Panc1 (cell line): ENCODE measurements around the gene MAP3K15. TPM values are rescaled to one million over a fixed set of nuclear protein-coding genes. Genes with fewer than 3 reads are reported as not detected.

Experiments used
- ATAC-seq: fragments of 200-7000 bp; cut with Tn5 transposase; 2 replicates; pipeline ENCODE4 v1.9.1; 2020; ENCODE audit warnings: mild to moderate bottlenecking, moderate library complexity
- BruUV-seq: library from RNA; stranded (reverse); fragments of 400-500 nt; replicated peaks from 2 replicates; lab custom pipeline; 2021; lab: Mats Ljungman, UMichigan
- CTCF ChIA-PET: fragments of 300-600 bp; sonication (Branson Sonifier 250); formaldehyde crosslinking; loops from one replicate; lab custom pipeline; 2022; ENCODE audit warnings: antibody characterized with exemption; lab: Charles Lee
- POLR2A ChIA-PET: fragments of 300-600 bp; sonication (Branson Sonifier 250); formaldehyde crosslinking; loops from one replicate; lab custom pipeline; 2022; ENCODE audit warnings: antibody characterized with exemption; lab: Charles Lee
- DNase-seq: peaks from one replicate; pipeline ENCODE4 v3.0.0-alpha.2; 2010; ENCODE audit warnings: low read depth, low spot score
- H3K27ac ChIP-seq: 2 replicates; pipeline ENCODE4 v1.5.1; 2011; ENCODE audit warnings: mild to moderate bottlenecking, low read length, inconsistent platforms
- H3K27me3 ChIP-seq: fragments of 200-500 bp; sonication (Bioruptor generic); 2 replicates; pipeline ENCODE4 v1.6.0; 2014; ENCODE audit warnings: low read length, inconsistent platforms; ENCODE audit not compliant: control insufficient read depth, insufficient read depth
- H3K36me3 ChIP-seq: fragments of 200-500 bp; sonication (Bioruptor generic); 2 replicates; pipeline ENCODE4 v1.5.1; 2014; ENCODE audit warnings: inconsistent platforms, mild to moderate bottlenecking, low read length, moderate library complexity; ENCODE audit not compliant: control insufficient read depth, insufficient read depth
- H3K4me1 ChIP-seq: 2 replicates; pipeline ENCODE4 v1.5.1; 2011; ENCODE audit warnings: inconsistent platforms, mild to moderate bottlenecking, low read length, moderate library complexity; ENCODE audit not compliant: control insufficient read depth, insufficient read depth
- H3K4me3 ChIP-seq, 2 experiments: 2 replicates each; pipeline ENCODE4 v1.5.1; 2011 to 2012; ENCODE audit warnings: low read depth in 2 of 2, low read length in 2 of 2, mild to moderate bottlenecking in 2 of 2, inconsistent platforms in 1 of 2, moderate library complexity in 1 of 2
- H3K9me3 ChIP-seq: fragments of 200-500 bp; sonication (Bioruptor generic); 2 replicates; pipeline ENCODE4 v1.5.1; 2014; ENCODE audit warnings: low read depth, mild to moderate bottlenecking, inconsistent platforms, low read length, moderate library complexity; ENCODE audit not compliant: control insufficient read depth, insufficient read depth
- CTCF ChIP-seq: fragments of 450-650 bp; IDR thresholded peaks from 2 replicates; pipeline ENCODE4 v1.5.1; 2017; ENCODE audit warnings: mild to moderate bottlenecking
- POLR2AphosphoS5 ChIP-seq: IDR thresholded peaks from 2 replicates; pipeline ENCODE4 v1.6.1; 2012; ENCODE audit warnings: mild to moderate bottlenecking, low read depth, low read length, moderate library complexity
- REST ChIP-seq, 2 experiments: IDR thresholded peaks; 2 replicates each; pipeline ENCODE4 v1.6.1; 2011 to 2012; ENCODE audit warnings: low read depth in 2 of 2, control low read depth in 1 of 2, low read length in 1 of 2, mild to moderate bottlenecking in 1 of 2, moderate library complexity in 1 of 2; ENCODE audit not compliant: insufficient read depth in 1 of 2
- SIN3A ChIP-seq: IDR thresholded peaks from 2 replicates; pipeline ENCODE4 v1.6.1; 2012; ENCODE audit warnings: low read depth, mild to moderate bottlenecking, low read length, moderate library complexity, borderline replicate concordance; ENCODE audit not compliant: insufficient read depth
- TCF7L2 ChIP-seq: IDR thresholded peaks from 2 replicates; pipeline ENCODE4 v1.6.1; 2011; ENCODE audit warnings: mild to moderate bottlenecking, low read depth, low read length, inconsistent platforms
- in situ Hi-C: cut with HindIII; loops from 2 replicates; pipeline ENCODE4 v1.10.0; 2016; ENCODE audit warnings: low sequenced_read_pairs, low pct_unique_long_range_greater_than_20kb
- intact Hi-C: fragments of 100-400 bp; cut with micrococcal nuclease; formaldehyde crosslinking; loops from one replicate; pipeline ENCODE4 v1.10.0; 2022; ENCODE audit not compliant: unreplicated experiment
- total RNA-seq: library from RNA; stranded (reverse); gene quantifications from one replicate; pipeline ENCODE4 v1.2.1, GENCODE V29; 2021; ENCODE audit not compliant: unreplicated experiment

Gene MAP3K15
- total RNA-seq, 1 experiment from 2014 or later, result 4.9 TPM

- no peak overlapping the region for H3K27ac ChIP-seq
- in situ Hi-C loops, result no loop called here
- H3K9me3 ChIP-seq, result no peaks in the 10 kb centered on the region
- BruUV-seq, result no TSS peak
- H3K4me1 ChIP-seq, result no peaks in the 10 kb centered on the region
- H3K4me3 ChIP-seq, result no peak overlapping the region
- no peaks in the 10 kb centered on the region for H3K27me3 ChIP-seq
- ChIA-PET POLR2A (no interaction called here), CTCF (no interaction called here)
- no peaks in the 10 kb centered on the region for H3K36me3 ChIP-seq
- no peak for TF ChIP-seq TCF7L2
- no peak for TF ChIP-seq REST (IDR thresholded peaks at IDR 0.05; ENCODE audit: insufficient read depth in 1 of 2, low read depth in 2 of 2, low read length in 1 of 2)
- no peak for TF ChIP-seq SIN3A
- TF ChIP-seq CTCF, result no peak
- no peak for TF ChIP-seq POLR2AphosphoS5
- intact Hi-C loops, result no loop called here
- no peak for ATAC-seq
- no peak for DNase-seq
Measured at GRCh38 chrX:19462879-19463278, 52.4 kb downstream of the MAP3K15 start.

GRCh38 chrX:19462231-19462630 lies 53.1 kb downstream of the MAP3K15 start:
- intact Hi-C loops, result no loop called here

More at GRCh38 chrX:19462231-19462630, 53.1 kb downstream of the MAP3K15 start:
- Histone ChIP-seq H3K27me3 (no peaks in the 10 kb centered on the region), H3K4me1 (no peaks in the 10 kb centered on the region), H3K27ac (no peak overlapping the region), H3K9me3 (no peaks in the 10 kb centered on the region), H3K36me3 (no peaks in the 10 kb centered on the region), H3K4me3 (no peak overlapping the region)
- DNase-seq, result no peak
- BruUV-seq, result no TSS peak
- in situ Hi-C loops, result no loop called here
- no peak for ATAC-seq
- ChIA-PET POLR2A (no interaction called here), CTCF (no interaction called here)
- TF ChIP-seq SIN3A (no peak), CTCF (no peak), POLR2AphosphoS5 (no peak), REST (IDR thresholded peaks at IDR 0.05; ENCODE audit: insufficient read depth in 1 of 2, low read depth in 2 of 2, low read length in 1 of 2) (no peak), TCF7L2 (no peak)
